Fibroblast of mammary gland (primary cell): ENCODE results near the gene KIF26A.

Experiments used
- DNase-seq: peaks from one replicate; pipeline ENCODE4 v3.0.0-alpha.2; 2010; ENCODE audit warnings: low read depth
- H3K4me3 ChIP-seq: 2 replicates; pipeline ENCODE4 v1.5.1; 2011; ENCODE audit warnings: low read depth, mild to moderate bottlenecking, low read length, moderate library complexity; ENCODE audit not compliant: control insufficient read depth
- CTCF ChIP-seq: conservative IDR thresholded peaks from 2 replicates; pipeline ENCODE4 v1.5.1; 2011; ENCODE audit warnings: low read depth, low read length, inconsistent platforms; ENCODE audit not compliant: control insufficient read depth, insufficient read depth

KIF26A gene

GRCh38 chr14:104158827-104159798 lies 20.7 kb downstream of the KIF26A start:
- no peak overlapping the region for H3K4me3 ChIP-seq
- no peak for TF ChIP-seq CTCF
- DNase-seq = no peak

GRCh38 chr14:104159990-104160389 lies 21.6 kb downstream of the KIF26A start:
- no peak for DNase-seq
- TF ChIP-seq CTCF = no peak
- H3K4me3 ChIP-seq = no peak overlapping the region

GRCh38 chr14:104161602-104162367 lies 23.4 kb downstream of the KIF26A start:
- no peak for DNase-seq
- no peak for TF ChIP-seq CTCF
- no peak overlapping the region for H3K4me3 ChIP-seq

- TF ChIP-seq CTCF = no peak
- no peak for DNase-seq
- H3K4me3 ChIP-seq = no peak overlapping the region
These were observed 24.1 kb downstream of the KIF26A start for GRCh38 chr14:104162495-104162894.

- no peak for DNase-seq
- TF ChIP-seq CTCF = no peak
- H3K4me3 ChIP-seq = no peak overlapping the region
These were observed 25.2 kb downstream of the KIF26A start for GRCh38 chr14:104163541-104163940.

GRCh38 chr14:104164041-104164440 lies 25.7 kb downstream of the KIF26A start:
- no peak for DNase-seq
- H3K4me3 ChIP-seq = no peak overlapping the region
- TF ChIP-seq CTCF = no peak
